GM12875 (cell line): ENCODE data around the gene CACNA1C.

Experiments
- H3K4me3 ChIP-seq: one replicate; pipeline ENCODE4 v1.5.1; 2011; ENCODE audit warnings: low read depth, low read length, control low read depth
- CTCF ChIP-seq: IDR thresholded peaks from 2 replicates; pipeline ENCODE4 v1.5.1; 2011; ENCODE audit warnings: low read depth, mild to moderate bottlenecking, control low read depth, inconsistent platforms, low read length, moderate library complexity, borderline replicate concordance; ENCODE audit not compliant: insufficient read depth

The CACNA1C gene

GRCh38 chr12:2256453-2256852 is 203.7 kb downstream of the CACNA1C start:
- TF ChIP-seq CTCF = no peak
- no peak overlapping the region for H3K4me3 ChIP-seq

- no peak for TF ChIP-seq CTCF
- H3K4me3 ChIP-seq = no peak overlapping the region
Measured at GRCh38 chr12:2256915-2257314, 204.1 kb downstream of the CACNA1C start.

DNA sequence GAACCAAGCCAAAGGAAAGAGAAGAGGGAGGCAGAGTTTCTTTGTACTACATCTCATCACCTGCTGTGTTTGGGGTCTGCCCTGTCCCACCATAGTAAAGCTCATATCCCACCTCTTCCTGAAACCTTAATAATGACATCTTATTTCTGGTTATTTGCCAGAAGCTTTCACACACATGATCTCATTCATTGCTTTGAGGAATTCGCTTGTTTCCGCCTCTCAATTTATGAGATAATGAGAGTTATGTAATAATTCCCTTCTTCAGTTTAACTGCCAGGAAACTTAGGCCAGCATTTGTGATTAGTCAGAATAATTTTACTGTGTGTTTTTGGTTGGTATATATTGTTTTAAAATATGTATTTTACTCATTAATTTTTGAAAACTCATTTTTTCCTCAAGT is 205.2 kb downstream of the CACNA1C start:
- no peak overlapping the region for H3K4me3 ChIP-seq
- no peak for TF ChIP-seq CTCF

DNA sequence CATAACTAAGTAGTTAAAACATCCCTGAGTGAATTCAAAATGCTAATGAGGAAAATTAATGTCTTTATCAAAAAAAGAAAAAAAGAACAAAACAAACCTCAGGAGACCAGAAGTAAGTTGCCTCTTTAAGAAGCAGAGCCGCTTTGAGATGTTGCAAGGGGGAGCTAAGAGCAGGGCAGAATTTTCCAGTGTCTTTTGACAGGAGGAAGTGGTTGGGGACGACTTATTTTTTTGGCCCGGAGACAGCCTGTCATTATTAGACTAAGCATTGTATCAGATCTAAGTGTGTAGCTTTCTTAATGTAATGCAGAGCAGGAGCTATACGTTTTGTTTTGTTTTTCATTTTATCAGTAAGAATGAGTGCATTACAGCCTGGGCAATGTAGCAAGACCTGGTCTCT is 206.6 kb downstream of the CACNA1C start:
- TF ChIP-seq CTCF = no peak
- no peak overlapping the region for H3K4me3 ChIP-seq

DNA sequence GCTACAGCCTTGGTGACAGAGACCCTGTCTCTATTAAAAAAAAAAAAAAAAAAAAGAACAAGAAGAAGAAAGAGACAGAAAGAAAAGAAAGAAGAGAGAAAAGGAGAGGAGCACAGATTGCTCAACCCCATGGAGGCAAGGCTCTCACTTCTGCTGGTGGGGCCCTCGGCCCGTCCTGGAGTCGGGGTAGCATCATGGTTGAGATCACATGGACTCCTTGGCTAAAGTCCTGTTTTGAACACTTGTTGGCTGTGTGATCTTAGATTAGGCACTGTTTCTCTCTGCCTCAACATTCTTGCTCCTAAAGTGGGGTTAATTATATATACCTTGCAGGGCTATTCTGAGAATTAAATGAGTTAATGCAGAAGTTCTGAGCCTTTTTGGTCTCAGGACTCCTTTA is 207.7 kb downstream of the CACNA1C start:
- no peak overlapping the region for H3K4me3 ChIP-seq
- TF ChIP-seq CTCF = no peak

DNA sequence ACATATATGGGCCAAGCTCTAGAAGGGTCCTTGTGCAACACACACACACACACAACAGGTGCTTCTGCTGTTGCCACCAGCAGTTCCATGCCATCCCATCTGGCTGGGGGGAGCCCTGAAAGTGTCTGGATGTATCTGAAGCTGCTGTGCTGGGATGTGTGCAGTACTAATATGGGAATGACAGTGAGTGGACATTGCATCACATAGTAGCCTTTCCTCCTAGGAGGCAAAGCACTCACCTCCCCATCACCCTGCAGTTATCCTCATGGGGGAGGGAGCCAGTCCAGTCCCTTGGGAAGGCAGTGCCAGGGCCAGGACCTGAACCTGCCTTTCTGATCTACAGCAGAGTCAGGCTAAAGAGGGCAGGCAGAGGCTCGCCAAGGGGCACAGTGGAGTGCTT is 208.9 kb downstream of the CACNA1C start:
- no peak overlapping the region for H3K4me3 ChIP-seq

DNA sequence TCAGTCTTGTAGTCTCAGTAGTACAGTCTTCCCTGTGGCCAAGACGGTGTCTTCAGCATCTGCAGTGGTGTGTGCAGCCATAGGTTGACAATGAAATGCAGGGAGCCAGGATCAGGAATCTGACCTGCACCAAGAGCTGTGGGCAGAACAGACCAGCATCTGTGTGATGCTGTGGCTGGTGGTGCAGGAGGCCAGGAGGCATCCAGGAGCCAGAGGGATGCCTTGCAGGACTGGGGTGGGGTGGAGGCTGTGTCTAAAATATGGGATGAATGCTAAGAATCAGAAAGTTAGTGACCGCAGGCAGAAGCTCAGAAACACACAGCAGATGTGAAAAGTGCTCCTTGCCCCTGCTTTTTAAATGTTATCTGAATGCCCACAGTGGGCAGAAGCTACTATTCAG is 209.7 kb downstream of the CACNA1C start:
- no peak overlapping the region for H3K4me3 ChIP-seq
- TF ChIP-seq CTCF = no peak

More for the DNA sequence above, 208.9 kb downstream of the CACNA1C start:
- TF ChIP-seq CTCF = no peak
